ENCODE results near the gene TMA7.
A peak's percentile ranks its signal among the peaks of the same experiment; 100 is the strongest.

GRCh38 chr3:48440590-48440958 is 517 bp downstream of the TMA7 start:
- TF ChIP-seq DPF2 (CRISPR knock-in tag; IDR thresholded peaks at IDR 0.05; ENCODE audit: borderline replicate concordance, low read depth) (no peak), BCL3 (CRISPR knock-in tag; IDR thresholded peaks at IDR 0.05) (no peak), POLR2A (IDR thresholded peaks at IDR 0.05; ENCODE audit: insufficient read depth in 1 of 2, low read depth in 2 of 2, low read length in 2 of 2) (no peak), POLR2AphosphoS5 (IDR thresholded peaks at IDR 0.05; ENCODE audit: low read depth, low read length) (no peak), ZFX (CRISPR knock-in tag; IDR thresholded peaks at IDR 0.05; ENCODE audit: low read depth) (no peak), ZBTB40 (IDR thresholded peaks at IDR 0.05) (no peak), ZBTB40 (CRISPR knock-in tag; IDR thresholded peaks at IDR 0.05) (no peak), BHLHE40 (IDR thresholded peaks at IDR 0.05; ENCODE audit: low read length) (no peak), GZF1 (CRISPR knock-in tag; IDR thresholded peaks at IDR 0.05) (0 out of 2 replicates have a peak, but pooled peaks have one; percentile 39), CBFB (CRISPR knock-in tag; IDR thresholded peaks at IDR 0.05) (no peak), MTA3 (CRISPR knock-in tag; IDR thresholded peaks at IDR 0.05) (no peak), ZNF362 (CRISPR knock-in tag; IDR thresholded peaks at IDR 0.05; ENCODE audit: borderline replicate concordance) (no peak)
- TF ChIP-seq, protein P1, sequence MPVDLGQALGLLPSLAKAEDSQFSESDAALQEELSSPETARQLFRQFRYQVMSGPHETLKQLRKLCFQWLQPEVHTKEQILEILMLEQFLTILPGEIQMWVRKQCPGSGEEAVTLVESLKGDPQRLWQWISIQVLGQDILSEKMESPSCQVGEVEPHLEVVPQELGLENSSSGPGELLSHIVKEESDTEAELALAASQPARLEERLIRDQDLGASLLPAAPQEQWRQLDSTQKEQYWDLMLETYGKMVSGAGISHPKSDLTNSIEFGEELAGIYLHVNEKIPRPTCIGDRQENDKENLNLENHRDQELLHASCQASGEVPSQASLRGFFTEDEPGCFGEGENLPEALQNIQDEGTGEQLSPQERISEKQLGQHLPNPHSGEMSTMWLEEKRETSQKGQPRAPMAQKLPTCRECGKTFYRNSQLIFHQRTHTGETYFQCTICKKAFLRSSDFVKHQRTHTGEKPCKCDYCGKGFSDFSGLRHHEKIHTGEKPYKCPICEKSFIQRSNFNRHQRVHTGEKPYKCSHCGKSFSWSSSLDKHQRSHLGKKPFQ (CRISPR knock-in tag; IDR thresholded peaks at IDR 0.05; ENCODE audit: insufficient replicate concordance) = no peak
